GM19395 (cell line): ENCODE data around the gene GPRIN3.
"Not testable (repeated sequence)": the region's sequence is repeated elsewhere in the genome, so short reads cannot be mapped to it uniquely, and the experiment has no call there.

Experiments
- ATAC-seq: cut with Tn5 transposase; IDR thresholded peaks from one replicate; pipeline ENCODE4 v1.9.1; 2021; ENCODE audit warnings: mild to moderate bottlenecking, moderate library complexity; ENCODE audit not compliant: unreplicated experiment

Gene GPRIN3

GRCh38 chr4:89221167-89221867 is 86.3 kb downstream of the GPRIN3 start:
- no peak for ATAC-seq

- no peak for ATAC-seq
Measured at GRCh38 chr4:89218587-89218986, 89.0 kb downstream of the GPRIN3 start.

GRCh38 chr4:89217604-89218003 is 90.0 kb downstream of the GPRIN3 start:
- no peak for ATAC-seq

- no peak for ATAC-seq
Measured at GRCh38 chr4:89216866-89217265, 90.7 kb downstream of the GPRIN3 start.

GRCh38 chr4:89216422-89216821 is 91.2 kb downstream of the GPRIN3 start:
- ATAC-seq = no peak

GRCh38 chr4:89215736-89216135 is 91.9 kb downstream of the GPRIN3 start:
- ATAC-seq = no peak

- ATAC-seq = no peak
Measured at GRCh38 chr4:89214308-89214707, 93.3 kb downstream of the GPRIN3 start.

- ATAC-seq = no peak
Measured at GRCh38 chr4:89213382-89213701, 94.3 kb downstream of the GPRIN3 start.

GRCh38 chr4:89212666-89213381 is 94.8 kb downstream of the GPRIN3 start:
- no peak for ATAC-seq

GRCh38 chr4:89204624-89205023 is 103.0 kb downstream of the GPRIN3 start:
- no peak for ATAC-seq

GRCh38 chr4:89203902-89204301 is 103.7 kb downstream of the GPRIN3 start:
- ATAC-seq = no peak

GRCh38 chr4:89199394-89199793 is 108.2 kb downstream of the GPRIN3 start:
- not testable (repeated sequence) for ATAC-seq

GRCh38 chr4:89197920-89198319 is 109.7 kb downstream of the GPRIN3 start:
- ATAC-seq = no peak

GRCh38 chr4:89196745-89197144 is 110.9 kb downstream of the GPRIN3 start:
- ATAC-seq = no peak

- no peak for ATAC-seq
Measured at GRCh38 chr4:89196056-89196674, 111.4 kb downstream of the GPRIN3 start.

GRCh38 chr4:89193843-89194242 is 113.8 kb downstream of the GPRIN3 start:
- no peak for ATAC-seq
